NCI-H187 (cell line): Measurements from ENCODE around the gene UNC45B.
"Not testable (repeated sequence)": the region's sequence is repeated elsewhere in the genome, so short reads cannot be mapped to it uniquely, and the experiment has no call there.

Source experiments
- DNase-seq, 2 experiments: peaks; one replicate each; lab custom pipeline; 2025; lab: John Stamatoyannopoulos, UW

Gene UNC45B

GRCh38 chr17:35141681-35142466 lies 5.7 kb upstream of the UNC45B start, which contains the start of gene NLE1:
Gene NLE1, minus strand, starts transcription at chr17:35142303. Its CDS starts 28 bp downstream, at chr17:35142275.
- peak; percentile 37 to 64 for DNase-seq

- no peak for DNase-seq
Measured at GRCh38 chr17:35142467-35142796, 5.2 kb upstream of the UNC45B start.

GRCh38 chr17:35144840-35145239 lies 2.8 kb upstream of the UNC45B start:
- DNase-seq, result no peak

GRCh38 chr17:35146214-35146833 lies 1.3 kb upstream of the UNC45B start:
- DNase-seq, result no peak

- DNase-seq, result no peak
Measured at GRCh38 chr17:35148144-35148543, 527 bp downstream of the UNC45B start.

GRCh38 chr17:35149941-35150340 lies 2.3 kb downstream of the UNC45B start:
- no peak for DNase-seq

- not testable (repeated sequence) for DNase-seq
Measured at GRCh38 chr17:35151080-35151479, 3.5 kb downstream of the UNC45B start.

- no peak for DNase-seq
Measured at GRCh38 chr17:35152421-35153140, 5.0 kb downstream of the UNC45B start.

- no peak for DNase-seq
Measured at GRCh38 chr17:35154196-35155165, 6.9 kb downstream of the UNC45B start.

GRCh38 chr17:35155246-35155645 lies 7.6 kb downstream of the UNC45B start:
- no peak for DNase-seq

- DNase-seq, result no peak
Measured at GRCh38 chr17:35159940-35160339, 12.3 kb downstream of the UNC45B start.

- DNase-seq, result no peak
Measured at GRCh38 chr17:35160354-35161201, 13.0 kb downstream of the UNC45B start.

- no peak for DNase-seq
Measured at GRCh38 chr17:35161281-35161761, 13.7 kb downstream of the UNC45B start.

- no peak for DNase-seq
Measured at GRCh38 chr17:35162755-35163154, 15.1 kb downstream of the UNC45B start.

GRCh38 chr17:35163886-35164285 lies 16.3 kb downstream of the UNC45B start:
- no peak for DNase-seq

GRCh38 chr17:35164716-35165115 lies 17.1 kb downstream of the UNC45B start:
- DNase-seq, result no peak

- no peak for DNase-seq
Measured at GRCh38 chr17:35166526-35166925, 18.9 kb downstream of the UNC45B start.

GRCh38 chr17:35167046-35167445 lies 19.4 kb downstream of the UNC45B start:
- DNase-seq, result no peak

- no peak for DNase-seq
Measured at GRCh38 chr17:35167666-35168065, 20.0 kb downstream of the UNC45B start.

GRCh38 chr17:35169835-35170363 lies 22.3 kb downstream of the UNC45B start:
- DNase-seq, result no peak
